Ovary (tissue), 9 donors: Measurements from ENCODE around the gene HIGD2A. TPM values are rescaled to one million over a fixed set of nuclear protein-coding genes. Genes with fewer than 3 reads are reported as not detected.
A peak's percentile ranks its signal among the peaks of the same experiment; 100 is the strongest.

Experiments used
- DNase-seq, 5 donors: peaks; one replicate each; pipeline ENCODE4 v3.0.0-alpha.2; 2019 to 2020
- H3K27ac ChIP-seq, 2 donors: fragments of 200-600 bp; one replicate each; pipeline versions ENCODE4 v1.5.1 to v1.8.0; 2019 to 2022
- H3K27me3 ChIP-seq: fragments of 200-600 bp; one replicate; pipeline ENCODE4 v1.8.0; 2022
- H3K36me3 ChIP-seq: fragments of 200-600 bp; sonication (generic); one replicate; pipeline ENCODE4 v1.5.1; 2019
- H3K4me1 ChIP-seq: one replicate; pipeline ENCODE4 v1.8.1; 2013; ENCODE audit warnings: mild to moderate bottlenecking, moderate library complexity; ENCODE audit not compliant: insufficient read depth
- H3K4me3 ChIP-seq: fragments of 200-600 bp; sonication (generic); one replicate; pipeline ENCODE4 v1.5.1; 2017
- H3K9me3 ChIP-seq, 2 donors: fragments of 200-600 bp in 1 of 2; sonication (generic) in 1 of 2; one replicate each; pipeline versions ENCODE4 v1.5.1 to v1.8.1; 2013 to 2019; ENCODE audit warnings: mild to moderate bottlenecking in 1 of 2, moderate library complexity in 1 of 2
- EP300 ChIP-seq: sonication (generic); formaldehyde crosslinking; IDR thresholded peaks from one replicate; pipeline ENCODE4 v1.6.1; 2017; ENCODE audit warnings: antibody characterized with exemption
- POLR2A ChIP-seq: fragments of 450-650 bp; IDR thresholded peaks from one replicate; pipeline ENCODE4 v1.6.1; 2017; ENCODE audit warnings: antibody characterized with exemption, mild to moderate bottlenecking, moderate library complexity
- WGBS, 3 donors: extraction: QIAGEN DNeasy Blood & Tissue Kit in 1 of 3; methylation state at CpG; one replicate each; pipeline versions ENCODE4 v1.1.5 to v1.1.7; 2013 to 2017; 5-methylcytosine and 5-hydroxymethylcytosine counted together
- intact Hi-C, 4 donors: fragments of 100-400 bp; cut with DNase I; formaldehyde crosslinking; loops; one replicate each; pipeline versions ENCODE4 v1.11.0 to v1.15.1; 2022 to 2023
- microRNA counts: library from miRNA; unstranded; fragments of <30 nt; microRNA quantifications from one replicate; lab custom pipeline; 2016
- microRNA-seq, 3 donors: library from miRNA; unstranded; fragments of <30 nt; microRNA quantifications; one replicate each; pipeline versions ENCODE4 to v1.2.0, GENCODE V29; 2019 to 2020
- polyA plus RNA-seq, 2 donors: library from polyadenylated mRNA; stranded (reverse); fragments of 200-250 nt in 1 of 2; fragments of 350-450 nt in 1 of 2; fragmentation: Illumina TruSeq in 1 of 2; extraction: RNeasy Lipid Tissue Mini Kit (QIAGEN cat#74804) in 1 of 2; gene quantifications; one replicate each; pipeline ENCODE4 v1.2.3, GENCODE V29; 2013 to 2014
- small RNA-seq: library from RNA; depleted of rRNA; stranded (forward); fragments of <200 nt; gene quantifications from one replicate; pipeline ENCODE3, GENCODE V24; 2016
- total RNA-seq, 7 donors: library from RNA; depleted of rRNA in 2 of 7; stranded (reverse); fragments of >200 nt in 2 of 7; fragmentation: NEBNext Ultra II Directional in 3 of 7; extraction: Animal tissue kit (Norgen Biotek cat#: 25700) in 3 of 7; gene quantifications; one replicate each; pipeline versions ENCODE4 v1.1.0 to v1.2.4, GENCODE V29; 2016 to 2023
- TF ChIP-seq, protein P1 (sequence below), 3 donors: fragments of 450-650 bp in 2 of 3; fragments of 200-600 bp in 1 of 3; IDR thresholded peaks; one replicate each; pipeline versions ENCODE4 v1.5.1 to v1.8.0; 2016 to 2022; ENCODE audit warnings: antibody characterized with exemption in 3 of 3, mild to moderate bottlenecking in 1 of 3
- donor health status: DM: no; HTN: no; CAD: no; lungs with moderate emphysema.
- donor health status: DM: no; HTN: no; CAD: no.
- donor health status: Bipolar disorder and iron deficiency.
- donor health status: DM: yes; HTN: yes; CAD: no.
- donor health status: DM: no; HTN: no; CAD: no.
- donor health status: DM: yes; HTN: yes; CAD: no.

Gene HIGD2A
- total and polyA plus RNA-seq, 9 donors = 64.3 to 131 (median 100) TPM

DNA sequence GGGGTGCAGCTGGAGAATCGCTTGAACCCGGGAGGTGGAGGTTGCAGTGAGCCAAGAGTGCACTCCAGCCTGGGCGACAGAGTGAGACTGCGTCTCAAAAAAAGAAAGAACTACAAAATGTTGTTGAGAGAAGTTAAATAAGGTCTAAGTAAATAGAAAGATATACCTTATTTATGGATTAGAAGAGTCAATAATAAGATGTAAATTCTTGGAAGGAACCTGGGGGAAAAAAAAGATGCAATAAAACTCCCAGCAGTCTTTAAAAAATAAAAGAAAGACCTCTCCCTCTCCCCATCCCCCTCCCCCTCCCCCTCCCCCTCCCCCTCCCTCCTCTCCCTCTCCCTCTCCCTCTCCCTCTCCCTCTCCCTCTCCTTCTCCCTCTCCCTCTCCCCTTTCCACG lies 44.2 kb downstream of the HIGD2A start:
- Histone ChIP-seq H3K4me3 (no peak overlapping the region), H3K36me3 (no peaks in the 10 kb centered on the region), H3K27ac (no peak overlapping the region), H3K27me3 (no peaks in the 10 kb centered on the region), H3K4me1 (no peaks in the 10 kb centered on the region), H3K9me3 (no peaks in the 10 kb centered on the region)
- WGBS, 3 donors = 90 to 95% (median 91%) methylated on average over 4 to 5 of the region's 5 CpGs
- no peak for TF ChIP-seq EP300
- no peak for TF ChIP-seq POLR2A
- TF ChIP-seq, protein P1, sequence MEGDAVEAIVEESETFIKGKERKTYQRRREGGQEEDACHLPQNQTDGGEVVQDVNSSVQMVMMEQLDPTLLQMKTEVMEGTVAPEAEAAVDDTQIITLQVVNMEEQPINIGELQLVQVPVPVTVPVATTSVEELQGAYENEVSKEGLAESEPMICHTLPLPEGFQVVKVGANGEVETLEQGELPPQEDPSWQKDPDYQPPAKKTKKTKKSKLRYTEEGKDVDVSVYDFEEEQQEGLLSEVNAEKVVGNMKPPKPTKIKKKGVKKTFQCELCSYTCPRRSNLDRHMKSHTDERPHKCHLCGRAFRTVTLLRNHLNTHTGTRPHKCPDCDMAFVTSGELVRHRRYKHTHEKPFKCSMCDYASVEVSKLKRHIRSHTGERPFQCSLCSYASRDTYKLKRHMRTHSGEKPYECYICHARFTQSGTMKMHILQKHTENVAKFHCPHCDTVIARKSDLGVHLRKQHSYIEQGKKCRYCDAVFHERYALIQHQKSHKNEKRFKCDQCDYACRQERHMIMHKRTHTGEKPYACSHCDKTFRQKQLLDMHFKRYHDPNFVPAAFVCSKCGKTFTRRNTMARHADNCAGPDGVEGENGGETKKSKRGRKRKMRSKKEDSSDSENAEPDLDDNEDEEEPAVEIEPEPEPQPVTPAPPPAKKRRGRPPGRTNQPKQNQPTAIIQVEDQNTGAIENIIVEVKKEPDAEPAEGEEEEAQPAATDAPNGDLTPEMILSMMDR (IDR thresholded peaks at IDR 0.05) = no peak
- no peak for DNase-seq
- intact Hi-C loops = no loop called here

DNA sequence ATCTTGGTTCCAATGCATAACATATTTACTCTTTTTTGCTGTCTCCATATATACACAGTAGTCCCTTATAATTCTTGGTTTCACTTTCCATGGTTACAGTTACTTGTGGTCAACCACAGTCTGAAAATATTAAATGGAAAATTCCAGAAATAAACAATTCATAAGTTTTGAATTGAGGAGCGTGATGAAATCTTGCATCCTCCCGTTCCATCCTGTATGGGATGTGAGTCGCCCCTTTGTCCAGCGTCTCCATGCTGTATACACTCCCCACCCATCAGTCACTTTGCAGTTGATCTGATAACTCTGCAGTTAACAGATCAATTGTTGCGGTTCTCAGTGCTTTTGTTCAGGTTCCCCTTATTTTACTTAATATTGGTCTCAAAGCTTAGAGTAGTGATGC lies 48.1 kb downstream of the HIGD2A start:
- no peaks in the 10 kb centered on the region for H3K9me3 ChIP-seq
- no peak overlapping the region for H3K4me3 ChIP-seq
- intact Hi-C loops = no loop called here
- DNase-seq = no peak
- H3K27me3 ChIP-seq = no peaks in the 10 kb centered on the region
- 44 to 52% (median 48%) methylated on average over 5 of the region's 5 CpGs for WGBS, 3 donors
- no peaks in the 10 kb centered on the region for H3K36me3 ChIP-seq
- TF ChIP-seq, protein P1 (IDR thresholded peaks at IDR 0.05) = no peak
- TF ChIP-seq POLR2A (no peak), EP300 (no peak)
- H3K4me1 ChIP-seq = no peaks in the 10 kb centered on the region
- H3K27ac ChIP-seq = no peak overlapping the region

DNA sequence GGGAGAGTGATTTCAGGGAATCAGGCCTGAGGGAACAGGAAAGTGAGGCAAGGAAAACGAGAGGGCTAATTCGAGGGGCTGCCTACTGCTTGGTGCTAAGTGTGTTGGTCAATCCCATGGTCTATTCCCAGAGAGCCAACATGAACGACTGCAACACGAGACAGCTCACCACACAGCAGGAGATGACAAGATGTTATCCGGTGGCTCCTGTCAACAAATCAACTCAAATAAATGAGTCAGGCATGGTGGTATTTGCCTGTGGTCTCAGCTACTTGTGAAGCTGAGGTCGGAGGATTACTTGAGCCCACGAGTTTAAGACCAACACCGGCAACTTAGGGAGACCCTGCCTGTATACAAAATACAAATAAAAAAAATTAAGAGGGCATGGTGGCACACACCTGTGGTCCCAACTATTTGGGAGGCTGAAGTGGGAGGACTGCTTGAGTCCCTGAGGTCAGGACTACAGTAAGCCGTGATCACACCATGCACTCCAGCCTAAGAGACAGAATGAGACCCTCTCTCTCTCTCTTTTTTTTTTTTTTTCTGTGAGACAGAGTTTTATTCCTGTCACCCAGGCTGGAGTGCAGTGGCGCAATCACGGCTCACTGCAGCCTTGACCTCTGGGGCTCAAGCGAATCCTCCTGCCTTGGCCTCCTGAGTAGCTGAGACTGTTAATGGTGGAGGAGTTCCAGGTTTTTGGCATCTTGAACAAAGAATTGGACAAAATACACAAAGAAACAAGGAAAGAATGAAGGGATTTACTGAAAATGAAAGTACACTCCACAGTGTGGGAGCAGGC lies 50.6 kb downstream of the HIGD2A start:
- intact Hi-C loops = no loop called here
- Histone ChIP-seq H3K9me3 (no peaks in the 10 kb centered on the region), H3K36me3 (no peaks in the 10 kb centered on the region), H3K4me3 (no peak overlapping the region), H3K4me1 (no peaks in the 10 kb centered on the region), H3K27ac (no peak overlapping the region), H3K27me3 (no peaks in the 10 kb centered on the region)
- WGBS, 3 donors = 67 to 71% (median 68%) methylated on average over 12 of the region's 12 CpGs
- no peak for DNase-seq
- TF ChIP-seq, protein P1 (IDR thresholded peaks at IDR 0.05) = no peak
- no peak for TF ChIP-seq EP300
- no peak for TF ChIP-seq POLR2A

MicroRNA genes within 50 kb of the gene (microRNA counts, 767-probe panel; counts per million panel counts)
- 530 counts per million, percentile 78 among the panel's probes with 10 or more counts for microRNA hsa-miR-1271-5p (lab: Ali Mortazavi, UCI)

Small RNA genes lying within 50 kb of the gene (microRNA-seq; reads per million reads assigned to microRNA genes)
- gene MIR1271 = 8.4 to 33.2 (median 20.5) reads per million in 3 donors

Small RNA genes lying within 50 kb of the gene (small RNA-seq; reads per million reads assigned to genes)
- gene AC010297.1 = not detected
- gene MIR1271 = 6.5 reads per million, percentile 81 among the genes with 10 or more reads in this experiment

Other genes with a start within 250 kb of the HIGD2A start
- 100 to 1,000 TPM in 2 of 7 donors, 10 to 100 TPM in 5; 50.9 to 114 (median 76.3) TPM for gene SIMC1, start 150.3 kb upstream of the HIGD2A start, total RNA-seq
- 100 to 1,000 TPM in 1 of 2 donors, 10 to 100 TPM in 1; 39.0 to 104 TPM for gene SIMC1, start 150.3 kb upstream of the HIGD2A start, polyA plus RNA-seq
- gene KIAA1191, start 27.0 kb upstream of the HIGD2A start, total RNA-seq = 100 to 1,000 TPM in 6 of 7 donors, 10 to 100 TPM in 1; 95.3 to 149 (median 116) TPM
- gene KIAA1191, start 27.0 kb upstream of the HIGD2A start, polyA plus RNA-seq = 100 to 1,000 TPM in 1 of 2 donors, 10 to 100 TPM in 1; 87.5 to 166 TPM
- 10 to 100 TPM in 5 of 7 donors, 1 to 10 TPM in 2; 4.0 to 26.7 (median 19.1) TPM for gene ARL10, start 23.3 kb upstream of the HIGD2A start, total RNA-seq
- 1 to 10 TPM; 8.4 TPM for gene ARL10, start 23.3 kb upstream of the HIGD2A start, polyA plus RNA-seq
- 10 to 100 TPM in 6 of 7 donors, 1 to 10 TPM in 1; 8.9 to 27.0 (median 17.9) TPM for gene NOP16, start 153 bp upstream of the HIGD2A start, total RNA-seq
- gene NOP16, start 153 bp upstream of the HIGD2A start, polyA plus RNA-seq = 10 to 100 TPM; 11.1 to 12.1 TPM
- gene CLTB, start 27.8 kb downstream of the HIGD2A start, total RNA-seq = 100 to 1,000 TPM in 5 of 7 donors, 10 to 100 TPM in 2; 79.7 to 138 (median 115) TPM
- gene CLTB, start 27.8 kb downstream of the HIGD2A start, polyA plus RNA-seq = 100 to 1,000 TPM in 1 of 2 donors, 10 to 100 TPM in 1; 35.9 to 104 TPM
- 10 to 100 TPM; 17.2 to 46.7 (median 34.4) TPM for gene FAF2, start 59.6 kb downstream of the HIGD2A start, total RNA-seq
- 10 to 100 TPM; 18.0 to 41.2 TPM for gene FAF2, start 59.6 kb downstream of the HIGD2A start, polyA plus RNA-seq
- gene RNF44, start 148.7 kb downstream of the HIGD2A start, total RNA-seq = 10 to 100 TPM; 16.6 to 44.7 (median 30.8) TPM
- gene RNF44, start 148.7 kb downstream of the HIGD2A start, polyA plus RNA-seq = 10 to 100 TPM in 1 of 2 donors, 1 to 10 TPM in 1; 9.2 to 23.8 TPM
- gene CDHR2, start 160.6 kb downstream of the HIGD2A start, total RNA-seq = 1 to 10 TPM in 1 of 7 donors, under 1 TPM in 1, not detected in 5; 0.20 to 2.0 TPM
- under 1 TPM in 1 of 2 donors, not detected in 1; 0.10 TPM for gene CDHR2, start 160.6 kb downstream of the HIGD2A start, polyA plus RNA-seq
- under 1 TPM; 0.08 to 0.32 (median 0.20) TPM for gene GPRIN1, start 221.4 kb downstream of the HIGD2A start, total RNA-seq
- under 1 TPM; 0.13 to 0.50 TPM for gene GPRIN1, start 221.4 kb downstream of the HIGD2A start, polyA plus RNA-seq
- not detected for gene SNCB, start 241.8 kb downstream of the HIGD2A start, total RNA-seq
- gene SNCB, start 241.8 kb downstream of the HIGD2A start, polyA plus RNA-seq = under 1 TPM in 1 of 2 donors, not detected in 1; 0.13 TPM
- gene EIF4E1B, start 241.9 kb downstream of the HIGD2A start, total RNA-seq = not detected
- gene EIF4E1B, start 241.9 kb downstream of the HIGD2A start, polyA plus RNA-seq = under 1 TPM in 1 of 2 donors, not detected in 1; 0.61 TPM